CD4-positive, alpha-beta memory T cell (primary cell): ENCODE data around the gene KLHL28. TPM values are rescaled to one million over a fixed set of nuclear protein-coding genes. Genes with fewer than 3 reads are reported as not detected.

Experiments used
- CTCF ChIA-PET: fragments of 350-600 bp; sonication (Branson Sonifier 250); formaldehyde crosslinking; loops from one replicate; lab custom pipeline; 2021; ENCODE audit warnings: inconsistent platforms; ENCODE audit not compliant: partially characterized antibody; lab: Charles Lee
- POLR2A ChIA-PET: fragments of 350-600 bp; sonication (Branson Sonifier 250); formaldehyde crosslinking; loops from one replicate; lab custom pipeline; 2021; ENCODE audit not compliant: partially characterized antibody; lab: Charles Lee
- DNase-seq, 5 donors: peaks; one replicate each; pipeline versions ENCODE4 v3.0.0 to v3.0.0-alpha.2; 2020 to 2022; ENCODE audit warnings: mixed read lengths in 1 of 5
- H3K27ac ChIP-seq: one replicate; pipeline ENCODE4 v1.7.0; 2013; ENCODE audit warnings: low read depth, low read length
- H3K27me3 ChIP-seq: 2 replicates; pipeline ENCODE4 v1.7.0; 2013; ENCODE audit warnings: mild to moderate bottlenecking, low read length, moderate library complexity; ENCODE audit not compliant: insufficient read depth
- H3K36me3 ChIP-seq: 2 replicates; pipeline ENCODE4 v1.7.0; 2013; ENCODE audit warnings: mild to moderate bottlenecking, low read length, moderate library complexity; ENCODE audit not compliant: insufficient read depth
- H3K4me1 ChIP-seq: 2 replicates; pipeline ENCODE4 v1.7.0; 2013; ENCODE audit warnings: mild to moderate bottlenecking, low read length, moderate library complexity; ENCODE audit not compliant: insufficient read depth
- H3K4me3 ChIP-seq, 2 donors: one replicate each; pipeline ENCODE4 v1.7.0; 2013; ENCODE audit warnings: low read length in 2 of 2, mild to moderate bottlenecking in 1 of 2
- H3K9me3 ChIP-seq, 2 donors: one replicate each; pipeline ENCODE4 v1.7.0; 2013; ENCODE audit warnings: low read length in 2 of 2, control low read depth in 1 of 2; ENCODE audit not compliant: control insufficient read depth in 1 of 2
- H3K27ac Mint-ChIP-seq, 7 donors: one replicate each; pipeline ENCODE4 v1.8.0; 2020 to 2021; ENCODE audit warnings: mixed read lengths in 7 of 7, mild to moderate bottlenecking in 6 of 7, inconsistent platforms in 3 of 7, moderate library complexity in 3 of 7
- H3K27me3 Mint-ChIP-seq, 2 donors: one replicate each; pipeline ENCODE4 v1.8.0; 2020 to 2021; ENCODE audit warnings: mixed read lengths in 2 of 2
- H3K36me3 Mint-ChIP-seq, 2 donors: one replicate each; pipeline ENCODE4 v1.8.0; 2020 to 2021; ENCODE audit warnings: mixed read lengths in 2 of 2, inconsistent platforms in 1 of 2, mild to moderate bottlenecking in 1 of 2
- H3K4me1 Mint-ChIP-seq, 4 donors: one replicate each; pipeline ENCODE4 v1.8.0; 2020 to 2021; ENCODE audit warnings: mixed read lengths in 4 of 4, mild to moderate bottlenecking in 1 of 4
- H3K4me3 Mint-ChIP-seq, 8 donors: one replicate each; pipeline ENCODE4 v1.8.0; 2020 to 2021; ENCODE audit warnings: mixed read lengths in 8 of 8, mild to moderate bottlenecking in 7 of 8, moderate library complexity in 6 of 8, inconsistent platforms in 3 of 8
- H3K9me3 Mint-ChIP-seq, 8 donors: one replicate each; pipeline ENCODE4 v1.8.0; 2020 to 2021; ENCODE audit warnings: mixed read lengths in 8 of 8, mild to moderate bottlenecking in 5 of 8, inconsistent platforms in 3 of 8, moderate library complexity in 1 of 8
- intact Hi-C: fragments of 100-400 bp; cut with micrococcal nuclease; formaldehyde crosslinking; loops from one replicate; pipeline ENCODE4 v1.15.1; 2023
- polyA plus RNA-seq, 2 donors: library from polyadenylated mRNA; unstranded; fragments of 300-500 nt; fragmentation: Illumina TruSeq; gene quantifications; one replicate each; pipeline ENCODE4 v1.2.3, GENCODE V29; 2021
- total RNA-seq, 2 experiments: library from RNA; stranded (reverse); gene quantifications; one replicate each; pipeline ENCODE4 v1.2.3, GENCODE V29; 2021

The KLHL28 gene
- total and polyA plus RNA-seq, 4 experiments from 2014 or later, result 38.4 to 69.9 (median 42.5) TPM

- no peaks in the 10 kb centered on the region for H3K9me3 ChIP-seq
- intact Hi-C loops, result no loop called here
- CTCF ChIA-PET, result interaction anchor here (0.7 to 1.7 kb wide), 2 partner anchors 39 to 46 kb away, joined by 3 to 4 read pairs; no protein-coding TSS in a partner anchor
- H3K27me3 ChIP-seq, result no peaks in the 10 kb centered on the region
- no peaks in the 10 kb centered on the region for H3K27me3 Mint-ChIP-seq
- POLR2A ChIA-PET, result interaction anchor here (1.2 to 4.0 kb wide), 2 partner anchors 9 to 56 kb away, joined by 3 to 20 read pairs; partner anchors contain the start of genes KLHL28 and TOGARAM1
- H3K27ac ChIP-seq, result no peak overlapping the region
- H3K4me3 Mint-ChIP-seq, result peak overlapping the region in 1 of 8 donors; percentile 21
- H3K4me1 ChIP-seq, result peaks cover 38% of the 10 kb centered on the region
- peaks cover 33 to 65% (median 50%) of the 10 kb centered on the region in 4 donors for H3K4me1 Mint-ChIP-seq
- no peak overlapping the region for H3K4me3 ChIP-seq
- H3K9me3 Mint-ChIP-seq, result no peaks in the 10 kb centered on the region
- H3K27ac Mint-ChIP-seq, result no peak overlapping the region
- H3K36me3 ChIP-seq, result no peaks in the 10 kb centered on the region
- H3K36me3 Mint-ChIP-seq, result peaks cover 33 to 35% of the 10 kb centered on the region in 2 donors
- no peak for DNase-seq
These were observed 9.2 kb downstream of the KLHL28 start for GRCh38 chr14:44952391-44953110.

GRCh38 chr14:44951051-44951450 lies 10.7 kb downstream of the KLHL28 start:
- H3K4me1 ChIP-seq, result peaks cover 25% of the 10 kb centered on the region
- intact Hi-C loops, result no loop called here
- Mint-ChIP-seq H3K4me1 (peaks cover 33 to 60% (median 48%) of the 10 kb centered on the region in 4 donors), H3K4me3 (peak overlapping the region in 1 of 8 donors; percentile 24), H3K9me3 (peaks cover 0 to 3% (median 0%) of the 10 kb centered on the region in 8 donors), H3K27ac (peak overlapping the region in 1 of 7 donors; percentile 58), H3K27me3 (no peaks in the 10 kb centered on the region), H3K36me3 (peaks cover 42 to 43% of the 10 kb centered on the region in 2 donors)
- H3K27ac ChIP-seq, result no peak overlapping the region
- H3K36me3 ChIP-seq, result no peaks in the 10 kb centered on the region
- no peaks in the 10 kb centered on the region for H3K9me3 ChIP-seq
- H3K4me3 ChIP-seq, result no peak overlapping the region
- no peaks in the 10 kb centered on the region for H3K27me3 ChIP-seq
- DNase-seq, result no peak
- POLR2A ChIA-PET, result interaction anchor here (4.0 kb wide), 1 partner anchor 11 kb away, joined by 20 read pairs; the partner anchor contains the start of genes KLHL28 and TOGARAM1
- CTCF ChIA-PET, result no interaction called here

GRCh38 chr14:44945264-44945663 lies 16.5 kb downstream of the KLHL28 start:
- POLR2A ChIA-PET, result no interaction called here
- Mint-ChIP-seq H3K36me3 (peaks cover 58 to 65% of the 10 kb centered on the region in 2 donors), H3K4me1 (peaks cover 32 to 57% (median 44%) of the 10 kb centered on the region in 4 donors), H3K27ac (peak overlapping the region in 1 of 7 donors; percentile 11), H3K9me3 (peaks cover 0 to 3% (median 0%) of the 10 kb centered on the region in 8 donors), H3K27me3 (no peaks in the 10 kb centered on the region), H3K4me3 (no peak overlapping the region)
- H3K9me3 ChIP-seq, result no peaks in the 10 kb centered on the region
- peaks cover 16% of the 10 kb centered on the region for H3K4me1 ChIP-seq
- H3K36me3 ChIP-seq, result peaks cover 14% of the 10 kb centered on the region
- intact Hi-C loops, result no loop called here
- CTCF ChIA-PET, result no interaction called here
- H3K27ac ChIP-seq, result no peak overlapping the region
- no peaks in the 10 kb centered on the region for H3K27me3 ChIP-seq
- DNase-seq, result no peak
- H3K4me3 ChIP-seq, result no peak overlapping the region

GRCh38 chr14:44944107-44944506 lies 17.6 kb downstream of the KLHL28 start:
- H3K27me3 Mint-ChIP-seq, result no peaks in the 10 kb centered on the region
- H3K9me3 Mint-ChIP-seq, result peaks cover 0 to 3% (median 0%) of the 10 kb centered on the region in 8 donors
- intact Hi-C loops, result no loop called here
- Histone ChIP-seq H3K27me3 (no peaks in the 10 kb centered on the region), H3K36me3 (peaks cover 20% of the 10 kb centered on the region), H3K9me3 (no peaks in the 10 kb centered on the region), H3K4me1 (peaks cover 25% of the 10 kb centered on the region), H3K27ac (no peak overlapping the region), H3K4me3 (no peak overlapping the region)
- H3K36me3 Mint-ChIP-seq, result peaks cover 68 to 69% of the 10 kb centered on the region in 2 donors
- H3K27ac Mint-ChIP-seq, result no peak overlapping the region
- ChIA-PET POLR2A (interaction anchor here (1.4 kb wide), 1 partner anchor 17 kb away, joined by 5 read pairs; the partner anchor contains the start of genes KLHL28 and TOGARAM1), CTCF (no interaction called here)
- peaks cover 34 to 63% (median 42%) of the 10 kb centered on the region in 4 donors for H3K4me1 Mint-ChIP-seq
- DNase-seq, result no peak
- H3K4me3 Mint-ChIP-seq, result no peak overlapping the region

GRCh38 chr14:44942436-44942835 lies 19.3 kb downstream of the KLHL28 start:
- H3K4me3 Mint-ChIP-seq, result peak overlapping the region in 1 of 8 donors; percentile 79
- H3K36me3 Mint-ChIP-seq, result peaks cover 70 to 71% of the 10 kb centered on the region in 2 donors
- DNase-seq, result no peak
- peaks cover 0 to 3% (median 0%) of the 10 kb centered on the region in 8 donors for H3K9me3 Mint-ChIP-seq
- H3K27me3 ChIP-seq, result no peaks in the 10 kb centered on the region
- POLR2A ChIA-PET, result no interaction called here
- peak overlapping the region in 2 of 7 donors; percentile 65 to 95 for H3K27ac Mint-ChIP-seq
- H3K36me3 ChIP-seq, result peaks cover 26% of the 10 kb centered on the region
- intact Hi-C loops, result no loop called here
- H3K27ac ChIP-seq, result no peak overlapping the region
- H3K27me3 Mint-ChIP-seq, result no peaks in the 10 kb centered on the region
- H3K4me1 ChIP-seq, result peaks cover 27% of the 10 kb centered on the region
- H3K4me1 Mint-ChIP-seq, result peaks cover 33 to 65% (median 43%) of the 10 kb centered on the region in 4 donors
- H3K4me3 ChIP-seq, result no peak overlapping the region
- CTCF ChIA-PET, result no interaction called here
- no peaks in the 10 kb centered on the region for H3K9me3 ChIP-seq

- intact Hi-C loops, result no loop called here
- POLR2A ChIA-PET, result no interaction called here
These were observed 20.2 kb downstream of the KLHL28 start for GRCh38 chr14:44941591-44941990.

GRCh38 chr14:44940944-44941343 lies 20.8 kb downstream of the KLHL28 start:
- Mint-ChIP-seq H3K36me3 (peaks cover 72 to 73% of the 10 kb centered on the region in 2 donors), H3K9me3 (no peaks in the 10 kb centered on the region), H3K27me3 (no peaks in the 10 kb centered on the region), H3K4me1 (peaks cover 38 to 68% (median 47%) of the 10 kb centered on the region in 4 donors), H3K27ac (peak overlapping the region; percentile 39 to 95 (median 79)), H3K4me3 (peak overlapping the region in 7 of 8 donors; percentile 3 to 61 (median 40))
- H3K9me3 ChIP-seq, result no peaks in the 10 kb centered on the region
- H3K4me1 ChIP-seq, result peaks cover 27% of the 10 kb centered on the region
- no peak overlapping the region for H3K27ac ChIP-seq
- H3K27me3 ChIP-seq, result no peaks in the 10 kb centered on the region
- intact Hi-C loops, result no loop called here
- no peak overlapping the region for H3K4me3 ChIP-seq
- ChIA-PET POLR2A (no interaction called here), CTCF (no interaction called here)
- H3K36me3 ChIP-seq, result peaks cover 28% of the 10 kb centered on the region
- DNase-seq, result peak in 4 of 5 donors; percentile 19 to 54 (median 34)

More at GRCh38 chr14:44941591-44941990, 20.2 kb downstream of the KLHL28 start:
- Mint-ChIP-seq H3K27ac (peak overlapping the region; percentile 14 to 95 (median 77)), H3K27me3 (no peaks in the 10 kb centered on the region), H3K4me3 (peak overlapping the region in 3 of 8 donors; percentile 2 to 79 (median 47)), H3K4me1 (peaks cover 32 to 63% (median 41%) of the 10 kb centered on the region in 4 donors), H3K9me3 (no peaks in the 10 kb centered on the region), H3K36me3 (peaks cover 66 to 70% of the 10 kb centered on the region in 2 donors)
- Histone ChIP-seq H3K27me3 (no peaks in the 10 kb centered on the region), H3K27ac (no peak overlapping the region), H3K4me1 (peaks cover 27% of the 10 kb centered on the region), H3K4me3 (no peak overlapping the region), H3K9me3 (no peaks in the 10 kb centered on the region), H3K36me3 (peaks cover 28% of the 10 kb centered on the region)
- no peak for DNase-seq
- CTCF ChIA-PET, result interaction anchor here (0.7 kb wide), 1 partner anchor 14 kb away, joined by 4 read pairs; no protein-coding TSS in a partner anchor
